GM19239 (cell line): ENCODE measurements around the gene TAAR5.
"Not testable (repeated sequence)": the region's sequence is repeated elsewhere in the genome, so short reads cannot be mapped to it uniquely, and the experiment has no call there.

Experiments
- DNase-seq: peaks from one replicate; pipeline ENCODE4 v3.0.0; 2011; ENCODE audit warnings: low spot score; ENCODE audit not compliant: insufficient read length
- FAIRE-seq: peaks from 2 replicates; lab custom pipeline; 2011; peaks lifted over from hg19 to GRCh38; lab: Jason Lieb, UNC

The TAAR5 gene

GRCh38 chr6:132584698-132585097 is 4.8 kb downstream of the TAAR5 start:
- DNase-seq: no peak
- FAIRE-seq: no peak

- DNase-seq (no peak), FAIRE-seq (no peak)
Observed at GRCh38 chr6:132571774-132572173, 17.8 kb downstream of the TAAR5 start.

GRCh38 chr6:132570221-132570777 is 19.2 kb downstream of the TAAR5 start, which contains the start of gene TAAR6:
Gene TAAR6, plus strand, starts transcription at chr6:132570322. Its CDS starts 0 bp downstream, at chr6:132570322.
- FAIRE-seq (no peak), DNase-seq (no peak)

- no peak for DNase-seq
- FAIRE-seq: no peak
Observed at GRCh38 chr6:132569170-132569569, 20.4 kb downstream of the TAAR5 start.

GRCh38 chr6:132568611-132569010 is 20.9 kb downstream of the TAAR5 start:
- FAIRE-seq (no peak), DNase-seq (no peak)

- no peak for FAIRE-seq
- DNase-seq: no peak
Observed at GRCh38 chr6:132567566-132567965, 22.0 kb downstream of the TAAR5 start.

- no peak for DNase-seq
- FAIRE-seq: no peak
Observed at GRCh38 chr6:132566404-132566803, 23.1 kb downstream of the TAAR5 start.

GRCh38 chr6:132560087-132560486 is 29.5 kb downstream of the TAAR5 start:
- not testable (repeated sequence) for FAIRE-seq, DNase-seq

GRCh38 chr6:132552372-132552771 is 37.2 kb downstream of the TAAR5 start, which contains the start of gene TAAR8:
Gene TAAR8, plus strand, starts transcription at chr6:132552672. Its CDS starts 21 bp downstream, at chr6:132552693.
- FAIRE-seq: no peak
- DNase-seq: no peak

GRCh38 chr6:132551214-132551613 is 38.3 kb downstream of the TAAR5 start:
- no peak for FAIRE-seq

GRCh38 chr6:132548746-132549463 is 40.6 kb downstream of the TAAR5 start:
- FAIRE-seq: no peak
- no peak for DNase-seq

More at GRCh38 chr6:132551214-132551613, 38.3 kb downstream of the TAAR5 start:
- no peak for DNase-seq

- DNase-seq (no peak), FAIRE-seq (no peak)
Observed at GRCh38 chr6:132544826-132545225, 44.7 kb downstream of the TAAR5 start.
